ENCODE measurements around the gene IGF1R.

IGF1R gene

GRCh38 chr15:98824595-98824994 lies 176.3 kb downstream of the IGF1R start:
- no peak overlapping the region for H3K4me3 ChIP-seq (ENCODE audit: low read depth, low read length)
- no peak for DNase-seq (ENCODE audit: low read depth, low spot score)
- in situ Hi-C loops (cut with HindIII; ENCODE audit: low sequenced_read_pairs) = no loop called here
- no peak for TF ChIP-seq CTCF (IDR thresholded peaks at IDR 0.05; ENCODE audit: low read depth, low read length)

DNA sequence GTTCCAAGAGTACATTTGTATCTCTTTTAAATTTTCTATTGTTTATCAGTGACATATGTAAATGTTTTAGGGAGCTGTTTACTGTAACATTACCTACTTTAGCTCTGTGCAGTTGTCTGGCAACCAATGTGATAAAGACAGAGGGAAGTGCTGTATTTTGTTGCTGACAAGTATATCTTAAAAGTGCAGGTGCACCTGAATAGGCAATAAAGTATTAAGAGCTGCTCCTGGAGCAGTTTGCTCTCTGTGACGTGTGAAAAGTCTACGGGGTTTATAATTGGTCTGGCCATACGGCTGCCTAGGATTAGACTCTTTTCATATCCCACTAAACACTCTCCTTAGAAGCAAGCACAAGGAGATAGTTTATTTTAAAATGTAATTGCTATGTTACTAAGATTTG lies 178.3 kb downstream of the IGF1R start:
- in situ Hi-C loops (cut with HindIII; ENCODE audit: low sequenced_read_pairs) = no loop called here
- no peak overlapping the region for H3K4me3 ChIP-seq (ENCODE audit: low read depth, low read length)
- no peak for TF ChIP-seq CTCF (IDR thresholded peaks at IDR 0.05; ENCODE audit: low read depth, low read length)
- DNase-seq (ENCODE audit: low read depth, low spot score) = no peak

- no peak for DNase-seq (ENCODE audit: low read depth, low spot score)
- in situ Hi-C loops (cut with HindIII; ENCODE audit: low sequenced_read_pairs) = no loop called here
- H3K4me3 ChIP-seq (ENCODE audit: low read depth, low read length) = no peak overlapping the region
- no peak for TF ChIP-seq CTCF (IDR thresholded peaks at IDR 0.05; ENCODE audit: low read depth, low read length)
These were observed 178.9 kb downstream of the IGF1R start for GRCh38 chr15:98827217-98827616.

- no peak overlapping the region for H3K4me3 ChIP-seq (ENCODE audit: low read depth, low read length)
- in situ Hi-C loops (cut with HindIII; ENCODE audit: low sequenced_read_pairs) = no loop called here
- no peak for DNase-seq (ENCODE audit: low read depth, low spot score)
- no peak for TF ChIP-seq CTCF (IDR thresholded peaks at IDR 0.05; ENCODE audit: low read depth, low read length)
These were observed 181.8 kb downstream of the IGF1R start for GRCh38 chr15:98830034-98830634.

DNA sequence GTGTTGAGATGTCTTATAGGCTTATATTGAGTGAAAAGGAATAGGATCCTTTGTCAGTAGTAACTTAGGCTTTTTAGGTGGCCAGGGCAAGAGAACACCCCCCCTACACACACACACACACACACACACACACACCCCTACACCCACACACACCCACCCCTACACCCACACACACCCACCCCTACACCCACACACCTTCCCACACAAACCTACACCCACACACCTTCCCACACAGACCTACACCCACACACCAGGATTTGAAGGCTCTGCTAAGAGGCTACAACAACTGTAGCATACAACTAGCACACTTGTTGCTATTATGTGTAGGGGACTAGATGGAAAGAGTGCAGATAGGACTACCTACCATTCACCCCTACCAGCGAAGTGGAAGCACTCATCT lies 186.6 kb downstream of the IGF1R start:
- TF ChIP-seq CTCF (IDR thresholded peaks at IDR 0.05; ENCODE audit: low read depth, low read length) = no peak
- no peak overlapping the region for H3K4me3 ChIP-seq (ENCODE audit: low read depth, low read length)
- in situ Hi-C loops (cut with HindIII; ENCODE audit: low sequenced_read_pairs) = no loop called here
- DNase-seq (ENCODE audit: low read depth, low spot score) = no peak

GRCh38 chr15:98835876-98836275 lies 187.5 kb downstream of the IGF1R start:
- no peak for DNase-seq (ENCODE audit: low read depth, low spot score)
- H3K4me3 ChIP-seq (ENCODE audit: low read depth, low read length) = no peak overlapping the region
- in situ Hi-C loops (cut with HindIII; ENCODE audit: low sequenced_read_pairs) = no loop called here
- no peak for TF ChIP-seq CTCF (IDR thresholded peaks at IDR 0.05; ENCODE audit: low read depth, low read length)
